Naive thymus-derived CD4-positive, alpha-beta T cell (primary cell): Measurements from ENCODE around the gene PRDM8. TPM values are rescaled to one million over a fixed set of nuclear protein-coding genes. Genes with fewer than 3 reads are reported as not detected.
A peak's percentile ranks its signal among the peaks of the same experiment; 100 is the strongest.

Experiments used
- ATAC-seq: fragments of 150-1000 bp; cut with Tn5 transposase; 2 replicates; pipeline ENCODE4 v1.10.0; 2021; ENCODE audit warnings: mild to moderate bottlenecking, moderate library complexity
- CTCF ChIA-PET: fragments of 350-600 bp; sonication (Branson Sonifier 250); formaldehyde crosslinking; loops from one replicate; lab custom pipeline; 2021; ENCODE audit warnings: antibody characterized with exemption; lab: Charles Lee
- POLR2A ChIA-PET: fragments of 350-600 bp; sonication (Branson Sonifier 250); formaldehyde crosslinking; loops from one replicate; lab custom pipeline; 2021; ENCODE audit warnings: antibody characterized with exemption, inconsistent platforms; lab: Charles Lee
- DNase-seq, 9 donors: peaks; one replicate each; pipeline versions ENCODE4 v3.0.0 to v3.0.0-alpha.2; 2020 to 2022; ENCODE audit warnings: mixed read lengths in 1 of 9
- H3K27ac ChIP-seq: one replicate; pipeline ENCODE4 v1.7.0; 2013; ENCODE audit warnings: mild to moderate bottlenecking, low read depth, low read length, moderate library complexity
- H3K27me3 ChIP-seq, 2 donors: one replicate each; pipeline ENCODE4 v1.7.0; 2013; ENCODE audit warnings: low read length in 2 of 2, mild to moderate bottlenecking in 2 of 2, moderate library complexity in 2 of 2; ENCODE audit not compliant: control insufficient read depth in 2 of 2, insufficient read depth in 2 of 2
- H3K36me3 ChIP-seq, 3 experiments: 1 replicate in 2 of 3; 2 replicates in 1 of 3; pipeline ENCODE4 v1.7.0; 2013; ENCODE audit warnings: low read length in 3 of 3, mild to moderate bottlenecking in 3 of 3, moderate library complexity in 1 of 3; ENCODE audit not compliant: insufficient read depth in 3 of 3, control insufficient read depth in 2 of 3
- H3K4me1 ChIP-seq, 2 donors: one replicate each; pipeline ENCODE4 v1.7.0; 2013; ENCODE audit warnings: low read length in 2 of 2, mild to moderate bottlenecking in 2 of 2, moderate library complexity in 1 of 2; ENCODE audit not compliant: control insufficient read depth in 2 of 2, insufficient read depth in 2 of 2
- H3K4me3 ChIP-seq: 2 replicates; pipeline ENCODE4 v1.7.0; 2013; ENCODE audit warnings: mild to moderate bottlenecking, low read length
- H3K9me3 ChIP-seq, 3 experiments: 1 replicate in 2 of 3; 2 replicates in 1 of 3; pipeline ENCODE4 v1.7.0; 2013; ENCODE audit warnings: low read length in 3 of 3; ENCODE audit not compliant: control insufficient read depth in 2 of 3
- H3K27ac Mint-ChIP-seq, 9 donors: one replicate each; pipeline ENCODE4 v1.8.0; 2020 to 2022; ENCODE audit warnings: mixed read lengths in 9 of 9, mild to moderate bottlenecking in 8 of 9, moderate library complexity in 5 of 9, inconsistent platforms in 2 of 9
- H3K27me3 Mint-ChIP-seq, 5 donors: one replicate each; pipeline ENCODE4 v1.8.0; 2021 to 2022; ENCODE audit warnings: mixed read lengths in 5 of 5, mild to moderate bottlenecking in 1 of 5
- H3K36me3 Mint-ChIP-seq, 5 donors: one replicate each; pipeline ENCODE4 v1.8.0; 2020 to 2022; ENCODE audit warnings: mixed read lengths in 5 of 5, mild to moderate bottlenecking in 3 of 5, inconsistent platforms in 1 of 5
- H3K4me1 Mint-ChIP-seq, 7 donors: one replicate each; pipeline ENCODE4 v1.8.0; 2020 to 2022; ENCODE audit warnings: mixed read lengths in 7 of 7, mild to moderate bottlenecking in 3 of 7, inconsistent platforms in 1 of 7
- H3K4me3 Mint-ChIP-seq, 10 donors: one replicate each; pipeline ENCODE4 v1.8.0; 2020 to 2022; ENCODE audit warnings: mild to moderate bottlenecking in 10 of 10, mixed read lengths in 10 of 10, moderate library complexity in 6 of 10, inconsistent platforms in 2 of 10
- H3K9me3 Mint-ChIP-seq, 11 donors: one replicate each; pipeline ENCODE4 v1.8.0; 2020 to 2022; ENCODE audit warnings: mixed read lengths in 11 of 11, mild to moderate bottlenecking in 4 of 11, inconsistent platforms in 1 of 11, moderate library complexity in 1 of 11
- intact Hi-C, 2 donors: fragments of 100-400 bp; cut with micrococcal nuclease; formaldehyde crosslinking; loops; one replicate each; pipeline ENCODE4 v1.15.1; 2023
- polyA plus RNA-seq, 2 donors: library from polyadenylated mRNA; unstranded; fragments of 300-500 nt; fragmentation: Illumina TruSeq; gene quantifications; one replicate each; pipeline ENCODE4 v1.2.3, GENCODE V29; 2021
- total RNA-seq, 6 experiments: library from RNA in 5 of 6; stranded (reverse) in 5 of 6; gene quantifications; 1 replicate in 5 of 6; 2 replicates in 1 of 6; pipeline ENCODE4 v1.2.3 and lab custom pipeline; 2021 to 2026

The PRDM8 gene
- total and polyA plus RNA-seq, 7 experiments from 2014 or later: 1.3 to 13.7 (median 8.0) TPM

DNA sequence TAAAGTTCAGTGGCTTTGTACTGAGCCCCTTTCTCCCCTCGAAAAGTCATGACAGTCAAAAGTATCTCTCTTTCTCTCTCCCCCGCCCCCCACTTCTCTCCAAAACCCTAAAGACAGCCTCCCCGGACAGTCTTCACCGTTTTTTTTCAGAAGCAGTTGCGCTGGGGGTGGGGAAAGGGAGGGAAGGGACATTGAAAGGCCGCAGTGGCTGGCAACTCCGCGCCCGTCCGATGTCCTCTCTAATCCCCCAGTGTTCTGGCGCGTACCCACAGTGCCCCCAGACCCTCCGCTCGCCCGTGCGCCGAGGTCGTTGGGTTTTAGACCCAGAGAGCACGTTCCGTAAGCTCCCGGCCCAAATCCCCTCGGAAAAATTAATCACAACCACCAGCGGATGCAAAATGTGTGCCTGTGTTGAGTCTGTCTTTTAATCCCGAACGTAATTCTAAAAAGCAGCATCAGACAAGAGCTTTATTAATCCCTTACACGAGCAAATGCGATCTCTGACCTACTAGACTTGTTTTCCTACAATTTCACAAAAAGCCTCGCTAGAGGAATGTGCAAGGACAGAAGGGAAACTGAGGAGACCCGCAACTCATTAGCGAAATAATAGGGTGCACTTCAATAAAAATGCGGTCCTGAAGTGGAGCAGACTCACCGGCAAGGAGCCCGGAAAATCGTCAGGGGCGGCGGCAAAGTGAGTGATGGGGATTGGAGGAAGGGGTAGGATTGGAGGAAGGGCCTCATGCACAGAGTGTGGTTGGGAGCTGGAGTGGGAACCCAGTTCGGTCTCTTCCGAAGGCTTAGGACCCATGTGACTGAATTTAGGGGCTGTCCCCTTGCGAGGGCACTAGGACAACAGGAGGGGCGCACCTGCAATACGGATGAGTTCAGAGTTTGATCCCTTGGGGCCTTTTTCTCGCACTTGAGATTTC, 12.2 kb upstream of the PRDM8 start:
- ATAC-seq: no peak
- peak in 2 of 9 donors; percentile 16 to 27 for DNase-seq
- no peaks in the 10 kb centered on the region for H3K27me3 ChIP-seq
- Mint-ChIP-seq H3K27me3 (peaks cover 0 to 34% (median 0%) of the 10 kb centered on the region in 5 donors), H3K4me3 (peak overlapping the region; percentile 94 to 100 (median 96)), H3K9me3 (peaks cover 0 to 4% (median 0%) of the 10 kb centered on the region in 11 donors), H3K27ac (peak overlapping the region; percentile 86 to 98 (median 94)), H3K36me3 (peaks cover 0 to 18% (median 0%) of the 10 kb centered on the region in 5 donors), H3K4me1 (peaks cover 26 to 56% (median 49%) of the 10 kb centered on the region in 7 donors)
- H3K4me3 ChIP-seq: peak overlapping the region; percentile 98
- ChIA-PET CTCF (interaction anchor here (0.9 to 8.8 kb wide), 10 partner anchors 11 to 189 kb away, joined by 3 to 154 read pairs (median 13); no protein-coding TSS in a partner anchor), POLR2A (interaction anchor here (0.6 to 8.3 kb wide), 11 partner anchors 8 to 1335 kb away, joined by 3 to 95 read pairs (median 6); partner anchors contain the start of gene ANTXR2)
- no peaks in the 10 kb centered on the region for H3K9me3 ChIP-seq
- peaks cover 28 to 34% of the 10 kb centered on the region in 2 donors for H3K4me1 ChIP-seq
- H3K36me3 ChIP-seq: peaks cover 0 to 5% (median 0%) of the 10 kb centered on the region in 3 experiments
- intact Hi-C loops: loop anchor here (1.0 to 10.0 kb wide), 15 partner anchors 12 to 1410 kb away; partner anchors contain the start of genes ANTXR2 (in 2 of the 2), BMP2K (in 1 of the 2), PAQR3 (in 1 of the 2) and PRDM8 (in 1 of the 2)
- peak overlapping the region; percentile 84 for H3K27ac ChIP-seq

DNA sequence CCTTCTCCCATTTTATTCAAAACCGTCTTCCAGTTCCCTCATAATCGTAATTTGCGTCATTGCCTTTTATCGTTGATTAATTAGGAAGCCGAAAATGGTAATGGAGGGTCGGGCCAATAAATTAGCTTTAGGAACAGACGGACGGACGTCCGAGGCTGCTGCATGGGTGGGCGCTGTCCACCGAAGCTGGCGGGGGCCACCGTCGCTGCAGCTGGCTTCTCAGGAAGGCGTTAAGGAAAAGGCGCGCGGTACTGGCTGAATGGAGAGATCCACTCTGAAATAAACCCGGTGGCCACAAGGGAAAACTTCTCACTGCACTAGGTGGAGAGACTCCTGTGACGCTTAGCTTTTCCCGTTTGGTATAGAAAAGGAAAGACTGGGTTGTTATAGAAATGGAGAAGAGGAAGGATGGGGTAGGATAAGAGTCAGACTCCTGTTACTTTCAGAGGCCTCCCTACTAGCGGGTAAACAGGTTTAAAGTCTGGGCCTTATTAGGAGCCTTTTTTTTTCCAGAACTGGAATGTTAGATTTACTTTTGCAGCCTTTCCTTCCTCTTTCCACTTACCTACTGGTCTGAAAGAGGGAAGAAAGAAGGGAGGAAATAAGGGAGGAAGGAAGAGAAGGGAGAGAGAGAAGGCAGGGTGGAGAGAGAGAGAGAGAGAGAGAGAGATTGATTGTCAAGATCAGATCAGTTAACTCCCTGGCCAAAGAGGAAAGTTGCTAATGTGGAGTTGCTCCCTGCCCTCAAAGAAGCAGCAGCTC, 11.3 kb upstream of the PRDM8 start:
- peaks cover 0 to 1% (median 0%) of the 10 kb centered on the region in 11 donors for H3K9me3 Mint-ChIP-seq
- POLR2A ChIA-PET: interaction anchor here (0.6 to 8.3 kb wide), 7 partner anchors 13 to 59 kb away, joined by 3 to 95 read pairs (median 4); no protein-coding TSS in a partner anchor
- peak overlapping the region; percentile 5 to 98 (median 94) for H3K27ac Mint-ChIP-seq
- H3K36me3 Mint-ChIP-seq: peaks cover 0 to 13% (median 1%) of the 10 kb centered on the region in 5 donors
- H3K4me3 Mint-ChIP-seq: peak overlapping the region; percentile 94 to 100 (median 96)
- no peaks in the 10 kb centered on the region for H3K9me3 ChIP-seq
- peaks cover 28 to 34% of the 10 kb centered on the region in 2 donors for H3K4me1 ChIP-seq
- DNase-seq (no peak), ATAC-seq (no peak)
- CTCF ChIA-PET: interaction anchor here (0.9 to 8.8 kb wide), 9 partner anchors 10 to 190 kb away, joined by 3 to 154 read pairs (median 16); no protein-coding TSS in a partner anchor
- H3K36me3 ChIP-seq: peaks cover 0 to 5% (median 0%) of the 10 kb centered on the region in 3 experiments
- H3K27me3 ChIP-seq: no peaks in the 10 kb centered on the region
- intact Hi-C loops: loop anchor here (1.0 to 10.0 kb wide), 4 partner anchors 11 to 1411 kb away; partner anchors contain the start of genes BMP2K (in 1 of the 2), PAQR3 (in 1 of the 2) and PRDM8 (in 1 of the 2)
- H3K4me3 ChIP-seq: peak overlapping the region; percentile 98
- peaks cover 0 to 35% (median 2%) of the 10 kb centered on the region in 5 donors for H3K27me3 Mint-ChIP-seq
- peaks cover 26 to 49% (median 41%) of the 10 kb centered on the region in 7 donors for H3K4me1 Mint-ChIP-seq
- no peak overlapping the region for H3K27ac ChIP-seq

DNA sequence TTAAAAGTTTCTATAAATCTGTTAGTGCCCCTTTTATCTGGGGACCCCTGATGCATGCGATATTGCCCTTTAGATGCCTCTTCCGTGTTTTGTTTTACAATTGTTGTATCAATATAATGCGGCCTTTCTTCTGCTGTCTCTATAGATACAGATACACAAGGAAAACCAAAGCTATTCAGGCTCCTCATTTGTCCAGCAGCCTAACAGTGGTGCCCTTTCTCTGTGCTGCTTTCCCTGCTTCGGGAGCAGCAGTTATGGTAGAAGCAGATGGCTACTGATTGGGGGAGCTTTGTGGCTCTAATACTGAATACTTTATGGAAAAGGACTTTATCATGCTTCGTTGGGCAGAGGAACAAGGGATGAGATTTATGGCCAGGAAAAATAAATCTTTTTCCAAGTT, 10.6 kb upstream of the PRDM8 start:
- POLR2A ChIA-PET: interaction anchor here (0.6 to 8.3 kb wide), 5 partner anchors 14 to 59 kb away, joined by 3 to 95 read pairs (median 34); no protein-coding TSS in a partner anchor
- ATAC-seq: no peak
- peak overlapping the region in 9 of 10 donors; percentile 3 to 99 (median 64) for H3K4me3 Mint-ChIP-seq

DNA sequence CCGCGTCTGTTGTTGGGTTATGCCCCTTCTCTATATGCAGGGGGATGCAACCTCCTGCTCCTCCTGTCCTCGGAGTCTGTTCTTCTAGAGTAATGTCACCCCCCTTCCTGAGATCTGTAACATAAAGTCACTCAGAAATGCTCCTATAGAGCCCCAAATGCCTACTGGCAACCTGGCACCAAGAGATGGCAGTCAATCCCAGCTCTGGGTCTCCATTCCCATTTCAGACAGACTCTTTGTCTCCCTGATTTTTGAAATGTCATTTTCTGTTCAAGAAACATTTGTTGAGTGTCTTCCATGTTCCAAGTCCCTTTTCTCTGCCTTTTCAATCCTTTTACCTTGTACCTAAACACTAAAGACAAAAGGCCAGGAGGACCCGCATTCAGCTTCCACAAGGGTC, 9.6 kb upstream of the PRDM8 start:
- no peak overlapping the region for H3K4me3 ChIP-seq
- Mint-ChIP-seq H3K27ac (no peak overlapping the region), H3K36me3 (peaks cover 0 to 16% (median 9%) of the 10 kb centered on the region in 5 donors), H3K9me3 (peaks cover 0 to 1% (median 0%) of the 10 kb centered on the region in 11 donors), H3K27me3 (peaks cover 3 to 46% (median 9%) of the 10 kb centered on the region in 5 donors), H3K4me1 (peaks cover 17 to 33% (median 27%) of the 10 kb centered on the region in 7 donors), H3K4me3 (peak overlapping the region in 2 of 10 donors; percentile 4 to 43)
- no peak overlapping the region for H3K27ac ChIP-seq
- intact Hi-C loops: loop anchor here (10.0 kb wide), 2 partner anchors 307 to 1413 kb away; partner anchors contain the start of gene BMP2K (in 1 of the 2)
- H3K9me3 ChIP-seq: no peaks in the 10 kb centered on the region
- no peak for ATAC-seq
- no peak for DNase-seq
- POLR2A ChIA-PET: interaction anchor here (4.5 kb wide), 1 partner anchor 13 kb away, joined by 34 read pairs; no protein-coding TSS in a partner anchor
- no peaks in the 10 kb centered on the region for H3K27me3 ChIP-seq
- peaks cover 0 to 5% (median 0%) of the 10 kb centered on the region in 3 experiments for H3K36me3 ChIP-seq
- CTCF ChIA-PET: interaction anchor here (0.9 to 2.0 kb wide), 6 partner anchors 9 to 62 kb away, joined by 3 to 7 read pairs (median 4); no protein-coding TSS in a partner anchor
- peaks cover 19 to 20% of the 10 kb centered on the region in 2 donors for H3K4me1 ChIP-seq

More for the DNA sequence above, 10.6 kb upstream of the PRDM8 start:
- H3K36me3 ChIP-seq: peaks cover 0 to 5% (median 0%) of the 10 kb centered on the region in 3 experiments
- Mint-ChIP-seq H3K36me3 (peaks cover 0 to 12% (median 3%) of the 10 kb centered on the region in 5 donors), H3K27ac (peak overlapping the region in 1 of 9 donors; percentile 91), H3K27me3 (peaks cover 0 to 39% (median 3%) of the 10 kb centered on the region in 5 donors), H3K4me1 (peaks cover 26 to 43% (median 36%) of the 10 kb centered on the region in 7 donors), H3K9me3 (peaks cover 0 to 1% (median 0%) of the 10 kb centered on the region in 11 donors)
- DNase-seq: no peak
- intact Hi-C loops: loop anchor here (10.0 kb wide), 2 partner anchors 308 to 1412 kb away; partner anchors contain the start of gene BMP2K (in 1 of the 2)
- H3K4me3 ChIP-seq: no peak overlapping the region
- peaks cover 28 to 30% of the 10 kb centered on the region in 2 donors for H3K4me1 ChIP-seq
- CTCF ChIA-PET: interaction anchor here (0.5 to 8.8 kb wide), 7 partner anchors 10 to 58 kb away, joined by 3 to 154 read pairs (median 4); no protein-coding TSS in a partner anchor
- no peaks in the 10 kb centered on the region for H3K9me3 ChIP-seq
- no peak overlapping the region for H3K27ac ChIP-seq
- no peaks in the 10 kb centered on the region for H3K27me3 ChIP-seq

DNA sequence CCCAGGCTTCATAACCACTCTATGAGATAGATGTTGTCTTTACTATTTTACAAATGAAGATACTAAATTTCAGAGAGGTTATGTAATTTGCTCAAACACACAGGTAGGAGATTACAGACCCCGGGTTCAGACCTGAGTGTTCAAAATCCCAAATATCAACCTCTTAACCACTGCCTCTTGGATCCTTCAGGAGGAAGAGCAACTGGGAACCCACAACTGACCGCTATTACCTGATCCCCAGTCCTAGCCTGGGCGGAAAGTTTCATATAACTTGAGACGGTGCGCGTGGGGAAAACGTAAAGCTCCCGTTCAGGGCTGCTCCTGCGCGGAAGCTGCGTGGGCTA, 8.9 kb upstream of the PRDM8 start:
- H3K4me3 Mint-ChIP-seq: no peak overlapping the region
- H3K9me3 ChIP-seq: no peaks in the 10 kb centered on the region
- H3K4me1 ChIP-seq: peaks cover 11 to 12% of the 10 kb centered on the region in 2 donors
- ChIA-PET CTCF (interaction anchor here (0.9 to 2.0 kb wide), 4 partner anchors 10 to 63 kb away, joined by 3 to 7 read pairs (median 4); no protein-coding TSS in a partner anchor), POLR2A (no interaction called here)
- H3K27me3 ChIP-seq: no peaks in the 10 kb centered on the region
- peaks cover 14 to 28% (median 20%) of the 10 kb centered on the region in 7 donors for H3K4me1 Mint-ChIP-seq
- no peak overlapping the region for H3K27ac Mint-ChIP-seq
- no peak for ATAC-seq
- peaks cover 0 to 1% (median 0%) of the 10 kb centered on the region in 11 donors for H3K9me3 Mint-ChIP-seq
- no peak overlapping the region for H3K27ac ChIP-seq
- peaks cover 0 to 18% (median 12%) of the 10 kb centered on the region in 5 donors for H3K36me3 Mint-ChIP-seq
- no peak for DNase-seq
- peaks cover 3 to 51% (median 11%) of the 10 kb centered on the region in 5 donors for H3K27me3 Mint-ChIP-seq
- H3K4me3 ChIP-seq: no peak overlapping the region
- H3K36me3 ChIP-seq: peaks cover 0 to 5% (median 0%) of the 10 kb centered on the region in 3 experiments
- intact Hi-C loops: loop anchor here (10.0 kb wide), 2 partner anchors 306 to 1414 kb away; partner anchors contain the start of gene BMP2K (in 1 of the 2)
